BLaER1 treated with 17β-estradiol and CSF1 and Interleukin-3, amounts not matched to agents 10 nM and 100 nM (cell line): ENCODE data around the gene RERE.

ENCODE experiments used
- H3K27ac ChIP-seq, 11 experiments: shearing (Covaris generic); formaldehyde crosslinking; 2 replicates each; pipeline ENCODE4 v1.8.1; 2022
- H3K27me3 ChIP-seq, 11 experiments: shearing (Covaris generic); formaldehyde crosslinking; 2 replicates each; pipeline ENCODE4 v1.8.1; 2022
- H3K36me3 ChIP-seq, 11 experiments: shearing (Covaris generic); formaldehyde crosslinking; 2 replicates each; pipeline ENCODE4 v1.8.1; 2022
- H3K4me1 ChIP-seq, 10 experiments: shearing (Covaris generic); formaldehyde crosslinking; 2 replicates each; pipeline ENCODE4 v1.8.1; 2022
- H3K4me2 ChIP-seq, 11 experiments: shearing (Covaris generic); formaldehyde crosslinking; 2 replicates each; pipeline ENCODE4 v1.8.1; 2022
- H3K4me3 ChIP-seq, 10 experiments: shearing (Covaris generic); formaldehyde crosslinking; 2 replicates each; pipeline ENCODE4 v1.8.1; 2022
- H3K9ac ChIP-seq, 11 experiments: shearing (Covaris generic); formaldehyde crosslinking; 2 replicates each; pipeline ENCODE4 v1.8.1; 2022
- H3K9me3 ChIP-seq, 11 experiments: shearing (Covaris generic); formaldehyde crosslinking; replicated peaks in 1 of 11; 2 replicates each; pipeline ENCODE4 v1.8.1; 2022
- H4K20me1 ChIP-seq, 11 experiments: shearing (Covaris generic); formaldehyde crosslinking; 2 replicates each; pipeline ENCODE4 v1.8.1; 2022
- Cebpa-rat ChIP-seq, 11 experiments: shearing (Covaris generic); IDR thresholded peaks; 2 replicates each; pipeline ENCODE4 v1.8.1; 2022

RERE gene

GRCh38 chr1:8652467-8653046 is 164.9 kb downstream of the RERE start:
- peaks cover 45 to 61% (median 50%) of the 10 kb centered on the region in 10 experiments for H3K4me1 ChIP-seq
- H4K20me1 ChIP-seq, result peaks cover 75 to 100% (median 99%) of the 10 kb centered on the region in 11 experiments
- peaks cover 28 to 99% (median 80%) of the 10 kb centered on the region in 11 experiments; a peak in 21 of 22 replicates for H3K36me3 ChIP-seq
- H3K9ac ChIP-seq, result peak overlapping the region in 6 of 11 experiments; percentile 9 to 57 (median 13); a peak in 6 of 22 replicates
- peak overlapping the region; percentile 47 to 86 (median 62) for H3K4me2 ChIP-seq
- no peak overlapping the region for H3K4me3 ChIP-seq
- no peak for TF ChIP-seq Cebpa-rat (IDR thresholded peaks at IDR 0.05)
- H3K27me3 ChIP-seq, result no peaks in the 10 kb centered on the region
- H3K27ac ChIP-seq, result peak overlapping the region in 7 of 11 experiments; percentile 9 to 41 (median 28); a peak in 6 of 22 replicates
- H3K9me3 ChIP-seq, result no peaks in the 10 kb centered on the region

- TF ChIP-seq Cebpa-rat (IDR thresholded peaks at IDR 0.05), result no peak
- H4K20me1 ChIP-seq, result peaks cover 80 to 100% (median 99%) of the 10 kb centered on the region in 11 experiments
- H3K9ac ChIP-seq, result 0 out of 22 replicates have a peak overlapping the region, but pooled peaks of 1 of the 11 experiments have one; percentile 1
- H3K27me3 ChIP-seq, result no peaks in the 10 kb centered on the region
- no peaks in the 10 kb centered on the region for H3K9me3 ChIP-seq
- peaks cover 51 to 66% (median 56%) of the 10 kb centered on the region in 10 experiments for H3K4me1 ChIP-seq
- peaks cover 28 to 98% (median 81%) of the 10 kb centered on the region in 11 experiments; a peak in 21 of 22 replicates for H3K36me3 ChIP-seq
- H3K27ac ChIP-seq, result peak overlapping the region in 3 of 11 experiments; percentile 0 to 31 (median 9); a peak in 2 of 22 replicates
- peak overlapping the region; percentile 47 to 86 (median 62); a peak in 21 of 22 replicates for H3K4me2 ChIP-seq
- no peak overlapping the region for H3K4me3 ChIP-seq
Measured at GRCh38 chr1:8651962-8652361, 165.5 kb downstream of the RERE start.

- Histone ChIP-seq H4K20me1 (peaks cover 86 to 100% (median 99%) of the 10 kb centered on the region in 11 experiments), H3K27ac (0 out of 22 replicates have a peak overlapping the region, but pooled peaks of 2 of the 11 experiments have one; percentile 6 to 9), H3K9me3 (no peaks in the 10 kb centered on the region), H3K4me2 (peak overlapping the region; percentile 47 to 86 (median 62); a peak in 19 of 22 replicates), H3K36me3 (peaks cover 33 to 98% (median 82%) of the 10 kb centered on the region in 11 experiments; a peak in 21 of 22 replicates), H3K9ac (0 out of 22 replicates have a peak overlapping the region, but pooled peaks of 1 of the 11 experiments have one; percentile 1), H3K27me3 (no peaks in the 10 kb centered on the region), H3K4me1 (peaks cover 51 to 72% (median 61%) of the 10 kb centered on the region in 10 experiments), H3K4me3 (no peak overlapping the region)
- TF ChIP-seq Cebpa-rat (IDR thresholded peaks at IDR 0.05), result no peak
Measured at GRCh38 chr1:8651236-8651890, 166.1 kb downstream of the RERE start.

GRCh38 chr1:8649875-8650274 is 167.6 kb downstream of the RERE start:
- H3K9ac ChIP-seq, result no peak overlapping the region
- peaks cover 91 to 100% (median 100%) of the 10 kb centered on the region in 11 experiments for H4K20me1 ChIP-seq
- H3K4me3 ChIP-seq, result no peak overlapping the region
- H3K36me3 ChIP-seq, result peaks cover 34 to 98% (median 81%) of the 10 kb centered on the region in 11 experiments; a peak in 20 of 22 replicates
- no peak for TF ChIP-seq Cebpa-rat (IDR thresholded peaks at IDR 0.05)
- H3K27ac ChIP-seq, result no peak overlapping the region
- peaks cover 53 to 74% (median 62%) of the 10 kb centered on the region in 10 experiments for H3K4me1 ChIP-seq
- H3K9me3 ChIP-seq, result no peaks in the 10 kb centered on the region
- H3K27me3 ChIP-seq, result no peaks in the 10 kb centered on the region
- H3K4me2 ChIP-seq, result no peak overlapping the region

- H4K20me1 ChIP-seq, result peaks cover 92 to 100% (median 100%) of the 10 kb centered on the region in 11 experiments
- H3K4me3 ChIP-seq, result no peak overlapping the region
- H3K4me1 ChIP-seq, result peaks cover 51 to 74% (median 63%) of the 10 kb centered on the region in 10 experiments
- H3K9ac ChIP-seq, result no peak overlapping the region
- TF ChIP-seq Cebpa-rat (IDR thresholded peaks at IDR 0.05), result no peak
- no peak overlapping the region for H3K4me2 ChIP-seq
- H3K9me3 ChIP-seq, result no peaks in the 10 kb centered on the region
- H3K27ac ChIP-seq, result no peak overlapping the region
- H3K27me3 ChIP-seq, result no peaks in the 10 kb centered on the region
- peaks cover 36 to 98% (median 81%) of the 10 kb centered on the region in 11 experiments; a peak in 21 of 22 replicates for H3K36me3 ChIP-seq
Measured at GRCh38 chr1:8649027-8649426, 168.4 kb downstream of the RERE start.

GRCh38 chr1:8646996-8647395 is 170.4 kb downstream of the RERE start:
- peaks cover 86 to 100% (median 99%) of the 10 kb centered on the region in 11 experiments for H4K20me1 ChIP-seq

GRCh38 chr1:8646189-8646588 is 171.3 kb downstream of the RERE start:
- Histone ChIP-seq H3K4me2 (no peak overlapping the region; a peak in 2 of 22 replicates), H3K4me3 (no peak overlapping the region), H3K27me3 (no peaks in the 10 kb centered on the region), H3K4me1 (peaks cover 22 to 54% (median 41%) of the 10 kb centered on the region in 10 experiments), H3K36me3 (peaks cover 42 to 95% (median 73%) of the 10 kb centered on the region in 11 experiments), H3K9ac (no peak overlapping the region), H4K20me1 (peaks cover 78 to 100% (median 99%) of the 10 kb centered on the region in 11 experiments), H3K27ac (no peak overlapping the region), H3K9me3 (no peaks in the 10 kb centered on the region)
- TF ChIP-seq Cebpa-rat (IDR thresholded peaks at IDR 0.05), result no peak

More at GRCh38 chr1:8646996-8647395, 170.4 kb downstream of the RERE start:
- H3K36me3 ChIP-seq, result peaks cover 47 to 95% (median 77%) of the 10 kb centered on the region in 11 experiments
- H3K9me3 ChIP-seq, result no peaks in the 10 kb centered on the region
- no peak overlapping the region for H3K27ac ChIP-seq
- H3K4me2 ChIP-seq, result peak overlapping the region in 3 of 11 experiments; percentile 16 to 66 (median 65); a peak in 2 of 22 replicates
- no peak overlapping the region for H3K9ac ChIP-seq
- H3K4me3 ChIP-seq, result no peak overlapping the region
- no peaks in the 10 kb centered on the region for H3K27me3 ChIP-seq
- peaks cover 30 to 62% (median 50%) of the 10 kb centered on the region in 10 experiments for H3K4me1 ChIP-seq
- TF ChIP-seq Cebpa-rat (IDR thresholded peaks at IDR 0.05), result no peak

- Histone ChIP-seq H3K36me3 (peaks cover 41 to 95% (median 70%) of the 10 kb centered on the region in 11 experiments), H3K9ac (no peak overlapping the region), H3K4me2 (peak overlapping the region in 5 of 11 experiments; percentile 0 to 26 (median 9); a peak in 6 of 22 replicates), H3K27ac (no peak overlapping the region), H3K27me3 (no peaks in the 10 kb centered on the region), H3K4me1 (peaks cover 19 to 51% (median 39%) of the 10 kb centered on the region in 10 experiments), H3K4me3 (no peak overlapping the region), H3K9me3 (no peaks in the 10 kb centered on the region), H4K20me1 (peaks cover 59 to 100% (median 99%) of the 10 kb centered on the region in 11 experiments)
- TF ChIP-seq Cebpa-rat (IDR thresholded peaks at IDR 0.05), result no peak
Measured at GRCh38 chr1:8643542-8644536, 173.6 kb downstream of the RERE start.
